Neural crest cell (in vitro differentiated cells): ENCODE results near the gene SNX3. TPM values are rescaled to one million over a fixed set of nuclear protein-coding genes. Genes with fewer than 3 reads are reported as not detected.

Experiments
- DNase-seq: peaks from one replicate; pipeline ENCODE4 v3.0.0; 2021; ENCODE audit warnings: low read depth, mixed read lengths, low spot score
- H3K27ac Mint-ChIP-seq: one replicate; pipeline ENCODE4 v1.8.0; 2021; ENCODE audit warnings: mild to moderate bottlenecking, mixed read lengths; ENCODE audit not compliant: unreplicated experiment
- H3K27me3 Mint-ChIP-seq: 2 replicates; pipeline ENCODE4 v1.8.0; 2021; ENCODE audit warnings: low read depth, mild to moderate bottlenecking, mixed read lengths
- H3K36me3 Mint-ChIP-seq: 2 replicates; pipeline ENCODE4 v1.8.0; 2021; ENCODE audit warnings: low read depth, mild to moderate bottlenecking, mixed read lengths
- H3K4me1 Mint-ChIP-seq: 2 replicates; pipeline ENCODE4 v1.8.0; 2021; ENCODE audit warnings: mixed read lengths
- H3K4me3 Mint-ChIP-seq: one replicate; pipeline ENCODE4 v1.8.0; 2021; ENCODE audit warnings: mild to moderate bottlenecking, mixed read lengths
- H3K9me3 Mint-ChIP-seq: 2 replicates; pipeline ENCODE4 v1.8.0; 2021; ENCODE audit warnings: mixed read lengths
- total RNA-seq: library from RNA; stranded (reverse); gene quantifications from 2 replicates; pipeline ENCODE4 v1.2.1, GENCODE V29; 2021
- TF ChIP-seq, protein P1 (sequence below): fragments of 200-600 bp; sonication (generic); conservative IDR thresholded peaks from 2 replicates; pipeline ENCODE4 v1.5.0; 2021; ENCODE audit warnings: antibody characterized with exemption, mild to moderate bottlenecking

The SNX3 gene
- total RNA-seq, 1 donor from 2014 or later: 71.0 TPM

DNA sequence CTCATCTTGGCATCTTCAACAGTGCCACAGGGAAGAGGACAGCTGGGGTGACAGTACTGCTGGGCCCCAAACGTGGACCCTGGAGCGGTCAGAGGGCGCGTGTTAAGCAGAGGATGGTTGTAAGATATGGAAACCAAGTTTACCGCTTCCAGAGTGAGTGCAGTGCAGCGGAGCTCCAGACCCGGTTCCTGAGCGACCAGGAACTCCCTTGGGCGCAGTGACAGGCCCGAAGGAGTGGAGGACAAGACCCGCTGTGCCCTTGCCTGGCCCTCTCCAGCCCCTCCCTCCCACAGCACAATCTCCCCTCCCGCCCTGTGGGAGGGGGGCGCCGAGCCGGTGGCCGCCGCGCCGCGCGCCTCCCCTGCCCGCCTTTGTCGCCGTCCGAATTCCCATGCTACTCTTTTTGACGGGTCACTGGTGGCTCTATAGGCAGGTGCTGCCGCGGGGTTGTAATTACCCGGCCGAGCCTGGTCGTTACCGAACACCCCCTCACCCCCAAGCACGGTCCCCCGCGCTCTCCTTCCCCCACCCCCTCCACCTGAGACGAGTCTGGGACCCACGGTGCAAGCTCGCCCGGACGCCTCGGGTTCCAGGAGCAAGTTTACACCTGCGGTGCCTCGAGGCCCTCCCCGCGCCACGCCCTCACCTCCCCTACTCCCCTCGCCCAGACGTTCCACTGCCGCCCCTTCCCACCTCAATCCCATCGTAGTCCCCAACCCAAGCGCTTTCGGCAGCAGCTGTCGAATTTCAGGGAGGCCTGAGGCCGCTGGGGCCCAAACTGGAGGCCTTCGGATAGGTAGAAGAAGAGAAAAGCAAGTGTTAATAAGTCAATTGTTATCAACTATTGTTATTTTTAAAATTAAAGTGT is 91.1 kb downstream of the SNX3 start:
- Mint-ChIP-seq H3K9me3 (no peaks in the 10 kb centered on the region), H3K27ac (no peak overlapping the region), H3K27me3 (peaks cover 99% of the 10 kb centered on the region), H3K36me3 (no peaks in the 10 kb centered on the region), H3K4me1 (peaks cover 34% of the 10 kb centered on the region), H3K4me3 (no peak overlapping the region)
- no peak for DNase-seq
- TF ChIP-seq, protein P1, sequence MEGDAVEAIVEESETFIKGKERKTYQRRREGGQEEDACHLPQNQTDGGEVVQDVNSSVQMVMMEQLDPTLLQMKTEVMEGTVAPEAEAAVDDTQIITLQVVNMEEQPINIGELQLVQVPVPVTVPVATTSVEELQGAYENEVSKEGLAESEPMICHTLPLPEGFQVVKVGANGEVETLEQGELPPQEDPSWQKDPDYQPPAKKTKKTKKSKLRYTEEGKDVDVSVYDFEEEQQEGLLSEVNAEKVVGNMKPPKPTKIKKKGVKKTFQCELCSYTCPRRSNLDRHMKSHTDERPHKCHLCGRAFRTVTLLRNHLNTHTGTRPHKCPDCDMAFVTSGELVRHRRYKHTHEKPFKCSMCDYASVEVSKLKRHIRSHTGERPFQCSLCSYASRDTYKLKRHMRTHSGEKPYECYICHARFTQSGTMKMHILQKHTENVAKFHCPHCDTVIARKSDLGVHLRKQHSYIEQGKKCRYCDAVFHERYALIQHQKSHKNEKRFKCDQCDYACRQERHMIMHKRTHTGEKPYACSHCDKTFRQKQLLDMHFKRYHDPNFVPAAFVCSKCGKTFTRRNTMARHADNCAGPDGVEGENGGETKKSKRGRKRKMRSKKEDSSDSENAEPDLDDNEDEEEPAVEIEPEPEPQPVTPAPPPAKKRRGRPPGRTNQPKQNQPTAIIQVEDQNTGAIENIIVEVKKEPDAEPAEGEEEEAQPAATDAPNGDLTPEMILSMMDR: no peak

DNA sequence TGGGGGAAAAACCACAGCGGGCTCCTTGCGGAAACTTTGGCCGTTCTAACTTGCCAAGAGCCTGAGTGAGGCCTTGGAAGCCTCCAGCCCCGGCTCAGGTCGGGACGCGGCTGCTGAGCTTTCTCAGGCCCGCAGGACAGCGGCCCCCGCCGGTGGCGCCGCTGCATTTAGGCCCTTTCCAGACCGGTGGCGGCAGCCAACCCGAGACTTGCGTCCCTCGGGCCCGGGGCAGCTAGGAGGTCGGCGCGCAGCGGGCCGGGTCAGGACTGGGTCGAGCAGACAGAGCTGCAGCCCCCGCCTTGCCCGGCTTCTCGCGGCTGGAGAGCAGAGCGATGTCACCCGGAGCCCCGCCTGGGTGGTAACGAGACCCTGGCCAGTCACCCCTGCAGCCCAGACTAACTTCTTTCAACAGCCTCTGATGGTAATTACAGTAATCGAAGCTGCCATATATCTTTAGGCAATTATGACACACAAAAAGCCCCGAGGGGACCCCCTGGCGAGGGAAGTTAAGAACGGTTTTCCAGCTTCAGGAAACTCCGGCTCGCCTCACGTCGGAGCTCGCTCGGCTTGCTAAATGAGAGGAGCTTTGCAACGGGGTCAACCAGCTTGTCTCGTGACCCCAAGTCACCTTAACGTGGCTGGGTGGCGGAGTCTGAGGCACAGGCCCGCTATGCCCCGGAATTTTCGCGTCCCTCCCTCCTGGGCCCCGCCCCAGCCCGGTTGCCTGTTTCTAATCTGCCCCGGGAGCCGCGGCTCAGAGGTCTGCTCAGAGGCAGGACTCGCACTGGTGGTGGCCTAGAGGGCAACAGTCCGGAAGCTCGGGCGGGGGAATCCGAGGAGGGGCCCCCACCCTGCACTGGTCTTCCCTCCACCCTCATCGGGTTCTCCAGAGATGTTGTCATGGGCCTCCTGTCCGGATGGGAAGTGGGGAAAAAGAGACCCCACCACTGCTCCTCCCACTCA is 92.1 kb downstream of the SNX3 start:
- H3K27me3 Mint-ChIP-seq: peaks cover 99% of the 10 kb centered on the region
- no peaks in the 10 kb centered on the region for H3K9me3 Mint-ChIP-seq
- no peak overlapping the region for H3K4me3 Mint-ChIP-seq
- H3K36me3 Mint-ChIP-seq: no peaks in the 10 kb centered on the region
- TF ChIP-seq, protein P1: peak; percentile 44
- no peak overlapping the region for H3K27ac Mint-ChIP-seq
- peaks cover 37% of the 10 kb centered on the region for H3K4me1 Mint-ChIP-seq
- no peak for DNase-seq

DNA sequence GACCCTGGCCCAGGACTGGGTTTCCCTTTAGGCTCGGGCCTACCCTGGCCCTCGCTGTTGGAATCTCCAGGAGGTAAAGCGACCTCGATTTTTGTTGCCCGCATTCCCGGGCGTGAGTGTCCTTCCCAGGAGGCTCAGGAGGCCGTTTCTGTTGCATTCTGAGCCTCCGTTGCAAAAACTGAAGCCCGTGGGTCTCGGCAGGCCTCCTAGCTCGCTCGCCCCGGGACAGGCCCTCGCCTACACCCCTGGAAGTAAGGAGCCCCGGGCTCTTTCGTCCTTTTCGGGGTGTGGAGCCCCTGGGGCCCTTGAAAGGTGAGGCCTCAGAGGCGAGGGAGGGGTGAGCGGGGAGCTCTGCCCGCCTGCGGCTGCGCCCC is 92.8 kb downstream of the SNX3 start:
- Mint-ChIP-seq H3K36me3 (no peaks in the 10 kb centered on the region), H3K4me3 (no peak overlapping the region), H3K4me1 (peaks cover 40% of the 10 kb centered on the region), H3K27me3 (peaks cover 99% of the 10 kb centered on the region), H3K9me3 (no peaks in the 10 kb centered on the region), H3K27ac (no peak overlapping the region)
- DNase-seq: no peak
- TF ChIP-seq, protein P1: no peak

DNA sequence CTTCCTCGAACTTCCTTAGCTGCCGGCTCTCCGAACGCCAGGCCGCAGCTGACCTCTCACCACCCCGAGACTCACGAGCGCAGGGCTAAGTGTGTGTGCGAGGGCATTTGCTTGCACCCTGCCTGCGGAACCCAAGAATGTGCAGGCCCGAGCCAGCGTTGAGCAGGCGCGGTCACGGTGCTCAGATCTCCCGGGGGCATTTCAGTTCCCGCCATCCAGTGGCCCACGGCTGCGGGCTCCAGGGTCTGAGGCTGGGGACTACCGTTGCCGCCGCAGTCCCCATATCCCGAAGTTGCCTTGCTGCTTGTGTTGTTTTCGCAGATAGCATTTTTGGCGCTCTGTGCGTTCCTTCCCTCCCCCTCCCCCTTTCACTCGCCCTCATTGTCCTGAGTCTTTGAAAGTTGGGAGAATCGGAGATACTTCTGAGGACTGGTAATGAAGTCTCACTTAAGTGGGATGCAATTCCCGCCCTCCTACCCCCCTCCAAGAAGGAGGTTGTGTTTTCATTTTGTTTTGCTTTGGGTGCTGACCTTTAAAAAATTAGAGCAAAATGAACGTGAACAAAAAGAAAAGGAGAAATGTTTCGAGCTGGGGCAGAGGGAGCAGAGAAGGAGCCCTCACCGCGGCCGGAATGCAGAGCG is 93.3 kb downstream of the SNX3 start:
- TF ChIP-seq, protein P1: no peak
- Mint-ChIP-seq H3K27me3 (peaks cover 99% of the 10 kb centered on the region), H3K27ac (no peak overlapping the region), H3K4me1 (peaks cover 40% of the 10 kb centered on the region), H3K36me3 (no peaks in the 10 kb centered on the region), H3K9me3 (no peaks in the 10 kb centered on the region), H3K4me3 (peak overlapping the region; percentile 47)
- no peak for DNase-seq
